GM12878 (cell line): Measurements from ENCODE around the gene EVC. TPM values are rescaled to one million over a fixed set of nuclear protein-coding genes. Genes with fewer than 3 reads are reported as not detected.

Source experiments
- ATAC-seq: fragments of 200-7000 bp; cut with Tn5 transposase; 3 replicates; pipeline ENCODE4 v1.9.1; 2020; ENCODE audit warnings: mild to moderate bottlenecking, moderate library complexity
- BruUV-seq: library from RNA; stranded (reverse); fragments of 400-500 nt; replicated peaks from 2 replicates; lab custom pipeline; 2021; lab: Mats Ljungman, UMichigan
- CTCF ChIA-PET: fragments of 300-600 bp; sonication (Branson Sonifier 250); formaldehyde crosslinking; extraction: SDS; loops from one replicate; lab custom pipeline; 2021; ENCODE audit warnings: inconsistent platforms; lab: Yijun Ruan, JAX
- POLR2A ChIA-PET: fragments of 350-600 bp; formaldehyde crosslinking; extraction: SDS; loops from one replicate; lab custom pipeline; 2021; ENCODE audit warnings: inconsistent platforms; lab: Charles Lee
- RAD21 ChIA-PET: fragments of 300-600 bp; sonication (Branson Sonifier 250); formaldehyde crosslinking; loops from one replicate; lab custom pipeline; 2023; ENCODE audit warnings: antibody characterized with exemption; ENCODE audit not compliant: unreplicated experiment; lab: Charles Lee
- SMC1A ChIA-PET: fragments of 300-600 bp; sonication (Branson Sonifier 250); formaldehyde crosslinking; loops from one replicate; lab custom pipeline; 2023; ENCODE audit not compliant: unreplicated experiment, uncharacterized antibody; lab: Charles Lee
- DNase-seq: peaks from one replicate; pipeline ENCODE4 v3.0.0-alpha.2; 2011; ENCODE audit warnings: low read depth, low spot score
- FAIRE-seq: peaks from 3 replicates; lab custom pipeline; 2011; peaks lifted over from hg19 to GRCh38; lab: Jason Lieb, UNC
- H2AFZ ChIP-seq: 2 replicates; pipeline ENCODE4 v1.6.0; 2011; ENCODE audit warnings: low read depth, low read length, control low read depth; ENCODE audit not compliant: control insufficient read depth
- H3K27ac ChIP-seq: 2 replicates; pipeline ENCODE4 v1.5.1; 2011; ENCODE audit warnings: control low read depth; ENCODE audit not compliant: control insufficient read depth, insufficient read depth
- H3K27me3 ChIP-seq, 2 experiments: replicated peaks in 1 of 2; 2 replicates each; pipeline versions ENCODE4 v1.6.0 to v1.6.1; 2011; ENCODE audit warnings: low read length in 1 of 2; ENCODE audit not compliant: control insufficient read depth in 2 of 2, insufficient read depth in 2 of 2
- H3K36me3 ChIP-seq, 2 experiments: 2 replicates each; pipeline ENCODE4 v1.5.1; 2011; ENCODE audit warnings: low read length in 1 of 2; ENCODE audit not compliant: control insufficient read depth in 2 of 2, insufficient read depth in 2 of 2
- H3K4me1 ChIP-seq: 2 replicates; pipeline ENCODE4 v1.6.1; 2011; ENCODE audit warnings: mild to moderate bottlenecking, low read length, moderate library complexity, mixed read lengths; ENCODE audit not compliant: control insufficient read depth, insufficient read depth
- H3K4me2 ChIP-seq: 2 replicates; pipeline ENCODE4 v1.6.0; 2011; ENCODE audit warnings: control low read depth; ENCODE audit not compliant: control insufficient read depth, insufficient read depth
- H3K4me3 ChIP-seq: fragments of 200-600 bp; sonication (generic); 2 replicates; pipeline ENCODE4 v1.5.1; 2016
- H3K79me2 ChIP-seq: 2 replicates; pipeline ENCODE4 v1.6.0; 2011; ENCODE audit warnings: low read length; ENCODE audit not compliant: control insufficient read depth, insufficient read depth
- H3K9ac ChIP-seq: 2 replicates; pipeline ENCODE4 v1.8.0; 2011; ENCODE audit warnings: low read length, control low read depth, mixed read lengths; ENCODE audit not compliant: control insufficient read depth, insufficient read depth
- H3K9me3 ChIP-seq: replicated peaks from 3 replicates; pipeline ENCODE4 v1.5.1; 2011; ENCODE audit warnings: mild to moderate bottlenecking, low read length; ENCODE audit not compliant: control insufficient read depth, insufficient read depth
- H4K20me1 ChIP-seq: 2 replicates; pipeline ENCODE4 v1.6.0; 2011; ENCODE audit not compliant: control insufficient read depth, insufficient read depth
- CBX5 ChIP-seq: sonication (generic); IDR thresholded peaks from 2 replicates; pipeline ENCODE4 v1.6.1; 2016; ENCODE audit warnings: low read depth, moderate library complexity, mild to moderate bottlenecking, inconsistent platforms
- ZBTB40 ChIP-seq: fragments of 450-650 bp; IDR thresholded peaks from 2 replicates; pipeline ENCODE4 v1.6.1; 2016; ENCODE audit warnings: mild to moderate bottlenecking, moderate library complexity, borderline replicate concordance
- WGBS: methylation state at CpG from one replicate; pipeline ENCODE4 v1.1.6; 2016; ENCODE audit warnings: low lambda C conversion rate; ENCODE audit not compliant: insufficient replicate concordance, insufficient coverage; ENCODE audit errors: missing lambda C conversion rate; 5-methylcytosine and 5-hydroxymethylcytosine counted together
- in situ Hi-C: fragments of 300-500 bp; cut with MboI; formaldehyde crosslinking; loops from 9 replicates; pipeline ENCODE4 v1.14.3; 2018; ENCODE audit warnings: mixed read lengths
- intact Hi-C: fragments of 100-400 bp; cut with micrococcal nuclease; formaldehyde crosslinking; loops from one replicate; pipeline ENCODE4 v1.14.2; 2022; ENCODE audit not compliant: unreplicated experiment
- polyA plus RNA-seq, 11 experiments: library from polyadenylated mRNA; depleted of rRNA in 4 of 11; unstranded in 6 of 11; stranded (reverse) in 5 of 11; fragments of >200 nt; fragmentation: Nextera tagmentation in 4 of 11; fragmentation: Illumina TruSeq in 1 of 11; extraction: Ambion mirVana in 4 of 11; extraction: Trizol in 1 of 11; gene quantifications; 1 replicate in 1 of 11; 2 replicates in 10 of 11; pipeline versions ENCODE4 v1.2.1 to v1.2.3, GENCODE V29; 2011 to 2016; ENCODE audit warnings: inconsistent platforms in 2 of 11, missing spikeins in 2 of 11, low read depth in 1 of 11
- total RNA-seq, 4 experiments: library from RNA; depleted of rRNA in 3 of 4; stranded (reverse); fragments of >200 nt in 3 of 4; fragmentation: Illumina TruSeq in 1 of 4; extraction: Trizol in 1 of 4; gene quantifications; 2 replicates each; pipeline versions ENCODE4 v1.2.1 to v1.2.3, GENCODE V29; 2013 to 2021

EVC gene
- total and polyA plus RNA-seq, 10 of the 15 experiments (the other 5 are each of a cell fraction or from before 2014, with no cell fraction given), result 0.87 to 55.9 (median 15.6) TPM

- WGBS, result 3% methylated on average over 2 of the region's 2 CpGs
- SMC1A ChIA-PET, result interaction anchor here (1.1 to 1.6 kb wide), 5 partner anchors 10 to 257 kb away, joined by 3 to 4 read pairs (median 3); no protein-coding TSS in a partner anchor
- H3K4me1 ChIP-seq, result peaks cover 3% of the 10 kb centered on the region
These were observed 4.4 kb downstream of the EVC start for GRCh38 chr4:5715357-5715756.

More at GRCh38 chr4:5715357-5715756, 4.4 kb downstream of the EVC start:
- ATAC-seq (no peak), DNase-seq (no peak), FAIRE-seq (no peak)
- intact Hi-C loops (loop anchor here (5.0 to 10.0 kb wide), 3 partner anchors 253 to 469 kb away; no protein-coding TSS in a partner anchor), in situ Hi-C loops (no loop called here)
- Histone ChIP-seq H3K36me3 (0 out of 4 replicates have a peak, but pooled peaks cover 0 to under 1% of the 10 kb centered on the region in 2 experiments), H3K27me3 (no peaks in the 10 kb centered on the region), H3K27ac (no peak overlapping the region), H2AFZ (no peak overlapping the region), H3K4me2 (no peak overlapping the region), H4K20me1 (no peaks in the 10 kb centered on the region), H3K9ac (no peak overlapping the region), H3K4me3 (peak overlapping the region; percentile 36; the same call in 1 of the 2 replicates), H3K79me2 (peaks cover 26% of the 10 kb centered on the region), H3K9me3 (peaks cover 4% of the 10 kb centered on the region; the same call in 2 of the 3 replicates)
- POLR2A ChIA-PET, result interaction anchor here (0.7 kb wide), 2 partner anchors 17 to 1210 kb away, joined by 4 to 8 read pairs; no protein-coding TSS in a partner anchor
- RAD21 ChIA-PET, result interaction anchor here (1.2 kb wide), 1 partner anchor 9 kb away, joined by 11 read pairs; no protein-coding TSS in a partner anchor
- TF ChIP-seq CBX5, result 0 out of 2 replicates have a peak, but pooled peaks have one; percentile 33
- no peak for TF ChIP-seq ZBTB40
- BruUV-seq, result no TSS peak
- CTCF ChIA-PET, result interaction anchor here (1.2 to 1.7 kb wide), 2 partner anchors 10 to 285 kb away, joined by 3 to 8 read pairs; no protein-coding TSS in a partner anchor
